ENCODE measurements around the gene ANO2.

Gene ANO2

DNA sequence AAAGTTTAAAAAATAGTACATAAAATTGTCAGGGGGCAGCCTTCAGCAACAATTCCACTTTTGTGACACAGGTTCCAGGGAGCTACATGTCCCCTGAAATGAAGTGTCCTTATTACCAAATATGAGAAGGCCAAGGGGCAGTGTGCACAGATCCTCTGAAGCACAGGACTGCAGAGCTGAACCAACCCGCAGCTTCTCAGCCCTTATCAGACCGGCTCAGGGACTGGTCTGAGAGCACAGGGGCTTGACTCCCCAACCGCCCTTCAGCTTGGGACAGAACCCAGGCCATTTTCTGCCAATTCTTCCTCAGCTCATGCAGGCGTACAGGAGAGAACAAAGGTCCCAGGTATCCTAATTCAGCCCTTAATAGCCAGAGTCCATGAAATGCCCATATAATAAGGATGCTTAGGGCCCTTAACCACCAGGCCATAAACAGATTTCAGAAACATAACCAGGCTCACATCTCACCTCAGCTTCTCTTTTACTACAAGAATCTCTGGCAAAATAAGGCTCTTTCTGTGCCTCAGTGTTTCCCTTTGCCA, 221.3 kb downstream of the ANO2 start:
- TF ChIP-seq, protein P1, sequence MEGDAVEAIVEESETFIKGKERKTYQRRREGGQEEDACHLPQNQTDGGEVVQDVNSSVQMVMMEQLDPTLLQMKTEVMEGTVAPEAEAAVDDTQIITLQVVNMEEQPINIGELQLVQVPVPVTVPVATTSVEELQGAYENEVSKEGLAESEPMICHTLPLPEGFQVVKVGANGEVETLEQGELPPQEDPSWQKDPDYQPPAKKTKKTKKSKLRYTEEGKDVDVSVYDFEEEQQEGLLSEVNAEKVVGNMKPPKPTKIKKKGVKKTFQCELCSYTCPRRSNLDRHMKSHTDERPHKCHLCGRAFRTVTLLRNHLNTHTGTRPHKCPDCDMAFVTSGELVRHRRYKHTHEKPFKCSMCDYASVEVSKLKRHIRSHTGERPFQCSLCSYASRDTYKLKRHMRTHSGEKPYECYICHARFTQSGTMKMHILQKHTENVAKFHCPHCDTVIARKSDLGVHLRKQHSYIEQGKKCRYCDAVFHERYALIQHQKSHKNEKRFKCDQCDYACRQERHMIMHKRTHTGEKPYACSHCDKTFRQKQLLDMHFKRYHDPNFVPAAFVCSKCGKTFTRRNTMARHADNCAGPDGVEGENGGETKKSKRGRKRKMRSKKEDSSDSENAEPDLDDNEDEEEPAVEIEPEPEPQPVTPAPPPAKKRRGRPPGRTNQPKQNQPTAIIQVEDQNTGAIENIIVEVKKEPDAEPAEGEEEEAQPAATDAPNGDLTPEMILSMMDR (IDR thresholded peaks at IDR 0.05; ENCODE audit: low read depth, low read length, missing control alignments) = no peak
- no peak overlapping the region for H3K4me3 ChIP-seq (replicated peaks; ENCODE audit: low read depth, low read length)
- DNase-seq (ENCODE audit: extremely low read depth, low read depth) = no peak

DNA sequence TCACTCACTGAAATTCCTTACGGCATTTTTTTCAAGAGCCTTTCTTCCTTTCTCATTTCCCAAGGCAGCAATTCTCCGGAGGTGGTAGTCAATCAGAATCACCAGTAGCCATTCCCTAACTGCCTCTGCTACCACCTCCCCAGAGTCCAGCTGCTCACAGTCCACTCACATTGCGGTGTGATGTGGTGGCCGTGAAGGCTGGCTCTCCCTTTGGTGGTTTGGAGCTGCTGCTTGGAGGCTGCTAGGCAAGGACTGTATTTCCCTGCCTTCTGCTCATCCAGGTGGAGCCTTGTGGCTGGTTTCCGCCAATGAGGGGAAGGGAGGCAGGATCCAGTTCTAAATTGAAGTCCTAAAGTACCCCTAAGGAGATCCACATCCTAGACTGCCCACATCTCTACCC, 222.0 kb downstream of the ANO2 start:
- TF ChIP-seq, protein P1 (IDR thresholded peaks at IDR 0.05; ENCODE audit: low read depth, low read length, missing control alignments) = no peak
- H3K4me3 ChIP-seq (replicated peaks; ENCODE audit: low read depth, low read length) = no peak overlapping the region
- DNase-seq (ENCODE audit: extremely low read depth, low read depth) = no peak

DNA sequence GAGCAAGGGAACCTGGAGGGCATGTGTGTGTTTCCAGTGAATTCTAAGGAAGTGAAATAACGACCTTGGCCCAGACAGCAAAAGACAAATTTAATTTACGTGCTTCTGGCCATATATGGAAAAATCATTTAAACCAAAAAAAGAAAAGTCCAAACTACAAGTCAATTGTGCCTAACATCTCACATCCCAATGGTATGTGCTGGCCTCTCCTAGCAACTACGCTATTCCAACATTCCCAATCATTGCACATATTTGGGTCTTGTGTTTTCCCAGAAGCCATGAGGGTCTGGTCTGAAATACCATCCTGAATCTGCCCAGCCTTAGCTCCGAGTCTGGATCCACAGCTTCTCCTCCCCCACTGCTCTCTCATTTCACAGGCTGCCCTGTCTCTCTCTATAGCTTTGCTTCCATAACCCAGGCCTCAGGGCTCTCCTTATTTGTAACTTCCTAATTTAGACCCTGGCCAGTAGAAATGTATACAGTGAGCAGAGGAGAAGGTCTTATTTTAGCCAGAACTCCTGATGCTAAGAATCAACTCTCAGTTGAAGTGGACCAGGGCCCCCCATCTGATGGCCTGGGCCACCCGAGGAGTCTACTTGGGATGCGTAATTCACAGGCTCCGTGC, 224.6 kb downstream of the ANO2 start:
- H3K4me3 ChIP-seq (replicated peaks; ENCODE audit: low read depth, low read length) = no peak overlapping the region
- TF ChIP-seq, protein P1 (IDR thresholded peaks at IDR 0.05; ENCODE audit: low read depth, low read length, missing control alignments) = no peak
- no peak for DNase-seq (ENCODE audit: extremely low read depth, low read depth)

DNA sequence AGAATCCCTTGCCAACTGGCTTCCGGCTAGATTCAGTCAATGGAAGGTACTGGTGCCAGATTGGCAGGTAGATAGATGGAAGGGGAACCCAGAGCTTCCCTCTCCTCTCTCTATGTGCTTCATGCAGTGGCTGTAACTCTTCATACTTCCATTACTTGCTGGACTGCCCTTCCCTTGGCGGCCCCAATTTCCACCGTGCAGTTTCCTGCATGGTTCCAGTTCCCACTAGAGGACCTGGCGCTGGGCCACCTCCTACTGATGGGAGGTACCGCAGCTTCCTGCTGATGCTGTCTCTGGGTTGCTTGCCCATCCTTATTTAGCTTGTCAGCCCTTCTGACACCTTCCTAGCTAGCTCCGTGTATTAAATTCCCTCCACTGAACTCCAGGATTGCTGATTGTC, 226.4 kb downstream of the ANO2 start:
- TF ChIP-seq, protein P1 (IDR thresholded peaks at IDR 0.05; ENCODE audit: low read depth, low read length, missing control alignments) = no peak
- H3K4me3 ChIP-seq (replicated peaks; ENCODE audit: low read depth, low read length) = no peak overlapping the region
- no peak for DNase-seq (ENCODE audit: extremely low read depth, low read depth)

GRCh38 chr12:5718073-5718472, 227.0 kb downstream of the ANO2 start:
- no peak overlapping the region for H3K4me3 ChIP-seq (replicated peaks; ENCODE audit: low read depth, low read length)
- no peak for DNase-seq (ENCODE audit: extremely low read depth, low read depth)
- TF ChIP-seq, protein P1 (IDR thresholded peaks at IDR 0.05; ENCODE audit: low read depth, low read length, missing control alignments) = no peak

- DNase-seq (ENCODE audit: extremely low read depth, low read depth) = no peak
- TF ChIP-seq, protein P1 (IDR thresholded peaks at IDR 0.05; ENCODE audit: low read depth, low read length, missing control alignments) = no peak
- H3K4me3 ChIP-seq (replicated peaks; ENCODE audit: low read depth, low read length) = no peak overlapping the region
Measured at GRCh38 chr12:5716976-5717375, 228.1 kb downstream of the ANO2 start.

GRCh38 chr12:5716201-5716600, 228.9 kb downstream of the ANO2 start:
- TF ChIP-seq, protein P1 (IDR thresholded peaks at IDR 0.05; ENCODE audit: low read depth, low read length, missing control alignments) = no peak
- H3K4me3 ChIP-seq (replicated peaks; ENCODE audit: low read depth, low read length) = no peak overlapping the region
- DNase-seq (ENCODE audit: extremely low read depth, low read depth) = no peak
